Nasal cavity respiratory epithelium epithelial cell of viscerocranial mucosa (primary cell): Measurements from ENCODE around the gene LY6G5C. TPM values are rescaled to one million over a fixed set of nuclear protein-coding genes. Genes with fewer than 3 reads are reported as not detected.

ENCODE experiments used
- total RNA-seq: library from RNA; depleted of rRNA; stranded (reverse); fragments of >200 nt; gene quantifications from 2 replicates; pipeline ENCODE4 v1.2.3, GENCODE V29; 2014

Gene LY6G5C
- total RNA-seq: 0.07 TPM in 1 of 2 replicates, not detected in the other

DNA sequence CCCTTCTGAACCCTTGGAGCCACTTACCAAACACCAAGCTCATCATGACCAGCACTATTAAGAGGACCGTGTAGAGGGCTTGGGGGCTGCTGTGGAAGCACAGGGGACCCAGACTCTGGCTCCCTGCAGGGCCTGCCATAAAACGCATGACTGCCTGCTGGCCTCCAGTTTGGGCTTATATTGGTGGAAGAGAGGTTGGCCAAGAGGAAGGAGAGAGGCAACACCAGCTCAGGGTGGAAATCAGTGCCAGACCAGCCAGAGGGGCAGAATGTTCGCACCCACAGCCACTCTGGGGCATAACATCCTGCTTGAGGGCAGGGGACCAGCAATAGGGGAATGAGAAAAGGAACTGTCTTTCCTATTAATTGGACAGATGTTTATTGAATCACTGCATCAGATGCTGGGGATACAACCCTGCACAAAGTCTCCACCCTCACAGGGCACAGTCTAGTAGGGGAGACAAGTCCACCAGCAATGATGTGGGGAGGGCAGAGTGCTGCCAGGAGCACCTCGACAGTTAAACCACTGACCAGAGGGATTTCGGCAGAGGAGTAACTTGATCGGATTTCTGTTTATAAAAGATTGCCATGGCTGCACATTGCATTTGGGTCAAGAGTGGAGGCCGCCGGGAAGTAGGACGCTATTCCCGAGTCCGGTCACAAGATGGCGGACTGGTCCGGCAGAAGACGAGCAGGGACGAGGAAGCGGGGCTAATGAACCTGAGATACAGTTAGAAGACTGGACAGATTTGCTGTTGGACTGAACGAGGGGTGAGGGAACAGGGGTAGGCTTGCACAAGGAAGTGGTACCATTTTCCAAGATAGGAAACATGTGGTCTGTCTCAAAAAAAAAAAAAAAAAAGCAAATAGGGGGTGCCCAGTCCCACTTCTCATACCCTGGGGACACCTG lies at the start of gene LY6G5C:
LY6G5C (minus strand) TSS at position 842 of the 909 bp plus-strand sequence; CDS start at position 148, 694 bp downstream.

GRCh38 chr6:31728767-31729514 lies 48.1 kb upstream of the LY6G5C start, which contains the start of gene DDAH2:
Gene DDAH2, minus strand, starts transcription at chr6:31729299. Its CDS starts 138 bp downstream, at chr6:31729161.

GRCh38 chr6:31723245-31723979 lies 42.5 kb upstream of the LY6G5C start, which contains the start of gene MPIG6B:
Gene MPIG6B, plus strand, starts transcription at chr6:31723373. Its CDS starts 11 bp downstream, at chr6:31723384.

DNA sequence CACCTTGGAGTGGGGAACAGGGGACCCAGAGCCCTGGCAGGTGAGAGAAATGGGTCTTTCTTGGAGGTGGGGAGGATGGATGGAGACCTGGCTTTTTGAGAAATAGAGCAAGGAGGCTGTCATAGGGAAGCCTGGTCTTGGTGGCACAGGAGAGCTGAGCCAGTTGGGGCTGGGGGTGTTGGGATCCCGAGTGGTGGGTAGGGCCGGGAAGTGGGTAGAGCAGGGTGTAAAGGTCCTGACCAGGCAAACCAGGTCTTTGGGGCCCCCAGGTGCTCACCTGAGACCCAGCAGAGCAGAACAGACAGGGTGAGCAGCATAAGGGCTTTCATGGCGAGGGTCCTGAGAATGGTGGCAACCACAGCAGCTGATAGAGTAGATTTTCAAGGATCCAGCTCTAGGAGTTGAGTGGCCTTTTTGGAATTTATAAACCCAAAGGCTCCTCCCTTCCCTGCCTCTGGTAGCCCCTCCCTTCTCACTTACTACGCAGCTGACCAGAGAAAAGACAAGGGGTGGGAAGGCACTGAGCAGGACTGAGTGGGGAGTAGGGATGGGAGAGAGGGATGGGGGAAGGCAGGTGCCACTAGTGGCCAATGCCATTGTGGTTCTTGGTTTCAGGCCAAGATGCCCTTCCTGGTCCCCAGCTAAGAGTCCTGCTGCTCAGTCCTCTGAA lies 40.6 kb upstream of the LY6G5C start, which contains the start of gene LY6G6C:
LY6G6C (minus strand) TSS at position 396 of the 670 bp plus-strand sequence; CDS start at position 329, 67 bp downstream.

DNA sequence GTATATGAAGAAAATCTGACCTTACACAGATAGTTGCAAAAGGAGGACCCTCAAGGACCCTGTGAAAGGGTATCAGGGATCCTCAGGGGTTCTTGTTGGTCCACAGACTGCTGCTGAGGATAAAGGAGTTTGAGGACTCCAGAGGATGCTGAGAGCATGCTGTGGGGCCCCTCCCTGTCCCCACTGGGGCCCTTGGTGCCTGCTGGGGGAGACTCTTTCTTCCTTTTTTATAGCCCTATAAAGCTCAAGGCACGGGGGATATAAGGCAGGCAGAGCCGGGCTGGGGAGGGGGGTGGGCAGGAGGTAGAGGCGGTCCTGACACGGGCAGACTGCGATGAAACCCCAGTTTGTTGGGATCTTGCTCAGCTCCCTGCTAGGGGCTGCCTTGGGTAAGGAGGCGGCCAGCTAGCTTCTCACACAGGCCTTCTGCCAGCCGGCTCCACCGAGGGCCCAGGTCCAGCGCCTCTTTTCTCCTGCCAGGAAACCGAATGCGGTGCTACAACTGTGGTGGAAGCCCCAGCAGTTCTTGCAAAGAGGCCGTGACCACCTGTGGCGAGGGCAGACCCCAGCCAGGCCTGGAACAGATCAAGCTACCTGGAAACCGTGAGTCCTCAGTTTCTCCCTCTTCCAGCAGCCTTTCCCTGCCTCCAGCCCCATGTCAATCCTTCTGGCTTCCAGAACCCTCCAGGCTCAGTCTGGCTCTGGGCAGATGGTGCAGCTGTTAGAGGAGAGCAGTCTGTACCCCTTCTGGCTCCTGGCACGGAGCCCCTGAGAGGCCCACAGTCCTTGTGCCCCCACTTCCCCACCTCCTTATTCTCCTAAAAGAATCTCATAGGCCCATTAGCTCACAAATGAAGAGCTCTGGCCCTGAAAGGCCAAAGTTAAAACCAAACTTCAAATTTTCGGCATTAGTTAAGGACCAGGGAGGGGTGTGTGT lies 34.4 kb upstream of the LY6G5C start, which contains the start of gene LY6G6D:
LY6G6D (plus strand) TSS at position 327 of the 937 bp plus-strand sequence; CDS start at position 335, 8 bp downstream.

DNA sequence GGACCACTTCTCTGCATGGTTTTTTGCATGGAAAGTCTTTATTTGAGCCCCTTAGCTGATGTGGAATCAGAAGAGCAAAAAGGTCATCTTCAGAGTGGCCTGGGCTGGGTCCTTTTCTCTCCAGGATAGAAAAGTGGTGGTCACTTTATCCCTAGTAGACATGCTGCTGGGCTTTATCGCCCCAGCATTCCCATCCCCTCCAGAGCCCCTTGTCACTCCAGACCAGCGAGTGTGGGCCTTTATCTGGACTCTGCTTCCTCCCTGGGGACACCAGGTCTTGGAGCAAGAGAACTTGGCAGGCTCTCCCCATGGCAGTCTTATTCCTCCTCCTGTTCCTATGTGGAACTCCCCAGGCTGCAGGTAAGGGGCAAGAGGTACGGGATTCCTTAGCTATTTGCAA lies 25.7 kb upstream of the LY6G5C start, which contains the start of gene LY6G6F:
LY6G6F (plus strand) TSS at position 268 of the 400 bp plus-strand sequence; CDS start at position 309, 41 bp downstream.

DNA sequence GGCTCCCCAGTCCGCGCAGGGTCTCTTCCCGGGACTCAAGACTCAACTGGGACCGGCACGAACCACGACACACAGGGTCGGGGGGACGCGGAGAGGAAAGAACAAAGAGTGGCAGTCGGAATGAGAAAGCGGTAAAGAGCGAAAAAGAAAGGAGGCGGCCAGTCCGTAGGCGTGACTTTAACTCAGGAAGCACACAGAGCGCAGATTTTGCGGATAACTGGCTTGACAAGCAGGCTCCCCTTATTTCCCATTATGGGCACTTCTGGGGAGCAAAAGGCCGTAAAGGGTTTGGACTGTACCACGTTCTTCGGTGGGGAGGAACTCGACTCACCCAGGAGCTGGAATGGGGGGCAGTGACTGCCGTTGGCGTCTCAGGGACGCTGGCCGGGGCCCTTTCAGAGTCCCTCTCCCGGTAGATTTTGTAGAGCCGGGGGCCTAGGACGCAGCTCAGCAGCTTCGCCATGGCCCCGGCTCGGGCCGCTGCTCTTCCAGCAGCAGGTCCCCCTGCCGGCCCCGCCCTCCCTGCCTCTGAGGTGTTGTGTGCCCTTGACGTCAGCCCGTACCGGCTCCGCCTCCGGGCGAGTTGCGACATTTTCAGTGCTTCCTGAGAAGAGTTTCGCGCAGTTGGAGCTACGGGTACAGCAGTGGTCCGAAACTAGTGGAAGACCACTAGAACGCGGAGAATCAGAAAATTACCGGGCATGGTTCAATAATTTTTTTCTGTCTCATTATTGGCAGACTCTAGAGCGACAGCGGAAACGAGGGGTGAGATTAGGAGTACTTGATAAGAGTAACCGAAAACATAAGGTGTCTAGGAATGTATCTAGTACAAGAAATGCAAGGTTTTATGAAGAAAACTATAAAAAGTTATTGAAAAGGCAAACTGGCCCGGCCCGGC lies 22.2 kb upstream of the LY6G5C start, which contains the start of gene ABHD16A:
ABHD16A (minus strand) TSS at position 506 of the 898 bp plus-strand sequence; CDS start at position 463, 43 bp downstream.

GRCh38 chr6:31669676-31670075 lies 11.2 kb downstream of the LY6G5C start, which contains the start of gene LY6G5B:
Gene LY6G5B, plus strand, starts transcription at chr6:31669976. Its CDS starts 975 bp downstream, at chr6:31670951.

DNA sequence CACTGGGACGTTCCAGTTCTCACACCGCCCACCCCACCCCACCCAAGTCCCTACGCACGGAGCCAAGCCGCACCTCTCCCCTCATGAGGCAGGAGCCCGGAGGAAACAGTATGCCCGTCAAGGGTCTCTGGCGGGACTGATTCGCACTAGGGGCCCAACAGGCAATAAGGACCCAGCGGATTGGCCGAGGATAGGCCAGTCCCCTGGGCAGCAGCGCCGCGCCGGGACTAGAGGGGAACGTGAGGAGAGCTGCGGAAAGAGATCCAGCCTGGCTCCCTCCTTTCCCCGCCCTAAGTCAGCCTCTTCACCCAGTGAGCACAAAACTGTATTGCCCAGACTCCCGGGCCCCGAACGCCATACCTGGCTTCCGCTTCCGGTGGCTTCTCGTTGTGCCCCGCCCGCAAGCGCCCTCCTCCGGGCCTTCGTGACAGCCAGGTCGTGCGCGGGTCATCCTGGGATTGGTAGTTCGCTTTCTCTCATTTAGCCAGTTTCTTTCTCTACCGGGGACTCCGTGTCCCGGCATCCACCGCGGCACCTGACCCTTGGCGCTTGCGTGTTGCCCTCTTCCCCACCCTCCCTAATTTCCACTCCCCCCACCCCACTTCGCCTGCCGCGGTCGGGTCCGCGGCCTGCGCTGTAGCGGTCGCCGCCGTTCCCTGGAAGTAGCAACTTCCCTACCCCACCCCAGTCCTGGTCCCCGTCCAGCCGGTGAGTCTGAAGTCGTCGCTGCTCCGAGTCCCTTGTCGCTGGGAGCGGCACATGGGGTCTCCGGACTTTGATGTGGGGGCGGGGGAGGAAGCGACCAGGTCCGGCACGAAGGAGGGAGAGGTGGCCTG lies 15.1 kb downstream of the LY6G5C start, which contains the start of gene CSNK2B:
CSNK2B (plus strand) TSS at position 580 of the 836 bp plus-strand sequence. CDS start 752 bp downstream, outside the sequence.

DNA sequence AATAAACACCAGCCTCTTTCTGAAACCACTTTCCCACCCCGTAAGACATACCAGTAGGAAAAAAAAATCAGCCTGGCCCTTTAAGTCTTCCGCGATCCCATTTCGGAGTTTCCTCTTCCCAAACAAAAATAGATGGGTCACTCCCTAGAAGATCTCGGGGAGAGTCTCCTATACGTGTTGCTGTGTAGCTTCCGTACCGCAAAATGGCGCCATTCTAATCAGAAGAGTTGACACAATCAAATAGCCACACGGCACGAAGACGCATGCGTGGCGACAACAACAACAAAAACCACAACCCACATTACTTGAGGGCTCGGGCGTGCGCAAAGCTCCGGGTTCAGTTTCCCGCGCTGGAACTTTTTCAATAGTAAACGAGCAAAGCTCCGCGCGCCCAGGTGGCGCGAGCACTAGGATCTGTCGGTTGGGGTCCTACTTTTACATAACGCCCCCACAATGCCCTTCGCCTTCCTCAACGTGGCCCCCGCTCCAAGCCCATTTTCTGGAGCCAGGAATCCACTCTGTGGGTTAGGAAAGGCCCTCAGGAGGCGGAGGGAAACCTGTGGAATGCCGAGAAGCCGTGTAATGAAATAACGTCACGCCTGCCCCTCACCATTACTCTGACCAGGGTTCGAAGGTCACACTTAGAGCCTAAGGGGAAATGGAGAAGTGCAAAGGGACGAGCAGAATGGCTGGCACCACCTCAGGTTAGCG lies 15.9 kb downstream of the LY6G5C start, which contains the start of gene GPANK1:
GPANK1 (minus strand) TSS at position 208 of the 711 bp plus-strand sequence. CDS start 519 bp downstream, outside the sequence.

GRCh38 chr6:31660381-31661261 lies 20.2 kb downstream of the LY6G5C start, which contains the start of gene C6orf47:
Gene C6orf47, minus strand, starts transcription at chr6:31660778. Its CDS starts 831 bp downstream, at chr6:31659947.

GRCh38 chr6:31655349-31656237 lies 25.3 kb downstream of the LY6G5C start, which contains the start of gene APOM:
Gene APOM, plus strand, starts transcription at chr6:31655894. Its CDS starts 73 bp downstream, at chr6:31655967.

